HUES6 (cell line): ENCODE data around the gene FBLN7.
A peak's percentile ranks its signal among the peaks of the same experiment; 100 is the strongest.

ENCODE experiments used
- H3K27ac ChIP-seq: 2 replicates; pipeline ENCODE4 v1.7.0; 2013; ENCODE audit warnings: low read depth, mild to moderate bottlenecking, low read length, inconsistent platforms
- H3K27me3 ChIP-seq: 2 replicates; pipeline ENCODE4 v1.6.1; 2013; ENCODE audit warnings: low read length; ENCODE audit not compliant: control insufficient read depth, insufficient read depth
- H3K36me3 ChIP-seq: 2 replicates; pipeline ENCODE4 v1.6.1; 2013; ENCODE audit warnings: low read length; ENCODE audit not compliant: control insufficient read depth, insufficient read depth
- H3K4me1 ChIP-seq: 2 replicates; pipeline ENCODE4 v1.6.1; 2013; ENCODE audit warnings: low read length; ENCODE audit not compliant: control insufficient read depth, insufficient read depth
- H3K4me3 ChIP-seq: 2 replicates; pipeline ENCODE4 v1.5.1; 2013; ENCODE audit warnings: low read depth, low read length
- H3K9ac ChIP-seq: one replicate; pipeline ENCODE4 v1.6.1; 2013; ENCODE audit warnings: mild to moderate bottlenecking, low read length
- H3K9me3 ChIP-seq: 2 replicates; pipeline ENCODE4 v1.6.1; 2013; ENCODE audit warnings: low read depth, low read length; ENCODE audit not compliant: control insufficient read depth, insufficient read depth

Gene FBLN7

DNA sequence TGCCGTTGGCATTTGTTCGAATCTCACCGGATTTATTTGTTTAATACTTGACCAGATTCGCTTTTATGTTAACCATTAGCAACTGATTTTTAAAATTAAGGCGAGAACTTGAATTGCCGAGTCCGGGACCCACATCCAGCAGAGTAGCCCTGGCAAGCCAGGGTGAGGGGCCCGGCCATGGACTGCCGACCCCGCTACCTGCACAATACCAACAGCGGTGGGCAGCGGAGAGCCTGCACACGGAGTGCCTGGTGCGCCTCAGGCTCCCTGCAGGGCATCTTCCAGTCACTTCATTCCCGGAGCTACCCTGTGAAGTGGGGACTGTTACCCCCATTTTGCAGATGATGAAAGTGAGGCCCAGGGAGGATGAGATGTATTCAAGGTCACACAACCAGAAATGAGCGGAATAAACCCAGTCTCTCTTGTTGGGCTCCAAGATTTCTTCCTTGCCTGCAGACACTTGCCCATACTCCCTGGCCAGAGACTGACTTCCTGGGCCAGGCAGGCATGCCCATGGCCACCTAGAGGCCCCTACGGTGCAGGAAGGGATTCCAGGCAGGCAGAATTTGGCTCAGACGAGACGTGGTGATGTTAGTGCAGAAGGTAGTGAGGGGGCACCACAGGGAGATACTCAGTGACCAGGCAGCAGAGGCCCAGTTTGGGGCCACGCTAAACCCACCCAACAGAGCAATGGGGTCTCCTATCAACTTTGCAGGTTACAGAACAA lies 2.9 kb downstream of the FBLN7 start:
- H3K4me1 ChIP-seq, result peaks cover 5% of the 10 kb centered on the region; the same call in 1 of the 2 replicates
- peak overlapping the region; percentile 49; the same call in 1 of the 2 replicates for H3K4me3 ChIP-seq
- H3K27me3 ChIP-seq, result peaks cover 69% of the 10 kb centered on the region
- H3K9me3 ChIP-seq, result no peaks in the 10 kb centered on the region
- no peaks in the 10 kb centered on the region for H3K36me3 ChIP-seq
- no peak overlapping the region for H3K9ac ChIP-seq
- no peak overlapping the region for H3K27ac ChIP-seq

DNA sequence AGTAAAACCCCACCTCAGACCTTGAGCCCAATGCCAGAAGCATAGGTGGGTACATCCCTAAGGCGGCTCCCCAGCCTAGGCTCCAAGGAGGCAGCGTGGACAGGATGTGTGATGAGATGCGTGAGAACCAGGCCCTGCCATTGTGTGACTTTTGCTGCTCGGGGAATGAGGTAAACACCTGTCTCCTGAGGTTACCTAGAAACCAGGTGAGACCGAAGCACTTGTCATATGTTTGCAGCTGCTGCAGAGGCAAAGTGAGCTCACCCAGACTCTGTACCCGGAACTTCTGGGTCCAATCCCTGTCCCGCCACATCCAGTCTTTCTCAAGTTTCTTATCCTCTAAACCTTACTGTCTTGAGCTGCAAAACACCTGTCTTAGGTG lies 3.4 kb downstream of the FBLN7 start:
- H3K27ac ChIP-seq, result no peak overlapping the region
- no peaks in the 10 kb centered on the region for H3K36me3 ChIP-seq
- peaks cover 5% of the 10 kb centered on the region; the same call in 1 of the 2 replicates for H3K4me1 ChIP-seq
- no peak overlapping the region for H3K9ac ChIP-seq
- peaks cover 63% of the 10 kb centered on the region for H3K27me3 ChIP-seq
- H3K9me3 ChIP-seq, result no peaks in the 10 kb centered on the region
- H3K4me3 ChIP-seq, result no peak overlapping the region

DNA sequence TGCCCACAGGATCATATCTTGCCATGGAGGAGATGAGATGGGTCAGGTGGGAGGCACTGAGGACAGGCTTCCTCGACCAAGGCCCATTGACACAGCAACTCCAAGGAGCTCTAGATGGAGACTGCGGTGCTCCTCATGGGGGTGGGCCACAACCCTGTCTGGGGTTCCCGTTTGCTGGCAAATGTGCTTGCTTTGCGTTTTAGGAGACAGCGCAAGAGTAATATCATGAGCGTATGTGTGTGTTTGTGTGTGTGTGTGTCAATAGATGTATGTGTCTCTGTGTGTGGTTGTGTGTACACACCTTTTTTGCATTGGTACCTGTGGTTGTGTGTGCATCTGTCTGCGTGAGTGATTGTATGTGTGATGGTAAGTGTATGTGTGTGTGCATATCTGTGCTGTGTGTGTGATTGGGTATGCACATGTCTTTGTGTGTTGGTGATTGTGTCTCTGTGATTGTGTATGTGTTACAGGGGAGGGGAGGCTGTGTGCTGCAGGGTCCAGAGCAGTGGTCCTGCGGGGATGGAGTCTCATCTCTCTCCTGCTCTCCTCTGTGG lies 4.4 kb downstream of the FBLN7 start:
- Histone ChIP-seq H3K27me3 (peaks cover 53% of the 10 kb centered on the region), H3K36me3 (no peaks in the 10 kb centered on the region), H3K4me1 (peaks cover 4% of the 10 kb centered on the region; the same call in 1 of the 2 replicates), H3K27ac (no peak overlapping the region), H3K9me3 (no peaks in the 10 kb centered on the region), H3K9ac (no peak overlapping the region), H3K4me3 (no peak overlapping the region)

DNA sequence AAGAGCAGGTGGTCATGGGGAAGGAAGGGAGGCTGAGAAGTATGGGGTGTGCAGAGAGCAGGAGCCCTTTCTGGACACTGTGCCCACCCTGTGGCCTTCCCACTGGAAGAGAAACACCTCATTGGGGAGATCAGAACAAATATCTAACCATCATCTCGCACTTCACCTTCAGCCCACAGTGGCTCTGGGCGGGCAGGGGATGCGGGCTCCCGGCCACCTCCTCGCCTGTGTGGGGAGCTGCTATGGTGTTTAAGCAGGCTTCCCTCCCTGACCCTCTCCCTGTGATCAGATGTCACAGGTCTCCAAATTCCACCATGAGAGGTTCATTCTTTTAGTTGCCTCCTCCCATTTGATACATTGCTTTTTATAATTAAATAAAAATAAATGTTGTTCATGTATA lies 5.0 kb downstream of the FBLN7 start:
- Histone ChIP-seq H3K4me1 (no peaks in the 10 kb centered on the region), H3K9me3 (no peaks in the 10 kb centered on the region), H3K27me3 (peaks cover 48% of the 10 kb centered on the region), H3K4me3 (no peak overlapping the region), H3K36me3 (no peaks in the 10 kb centered on the region), H3K27ac (no peak overlapping the region), H3K9ac (no peak overlapping the region)

DNA sequence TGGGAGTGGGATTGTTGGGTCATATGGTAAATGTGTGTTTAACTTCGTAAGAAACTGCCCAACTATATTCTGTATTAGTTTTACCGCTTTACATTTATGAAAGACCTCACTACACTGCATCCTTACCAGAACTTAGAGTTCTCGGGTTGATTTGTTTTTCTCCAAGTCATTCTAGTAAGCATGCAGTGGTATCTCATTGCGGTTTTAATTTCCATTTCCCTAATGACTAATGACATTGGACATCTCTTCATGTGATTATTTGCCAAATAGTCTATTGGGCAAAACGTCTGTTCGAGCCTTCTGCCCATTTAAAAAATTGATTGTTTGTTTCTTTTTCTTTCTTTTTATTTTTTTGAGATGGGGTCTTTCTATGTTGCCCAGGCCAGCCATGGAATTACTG lies 6.8 kb downstream of the FBLN7 start:
- H3K9ac ChIP-seq, result no peak overlapping the region
- no peak overlapping the region for H3K4me3 ChIP-seq
- no peaks in the 10 kb centered on the region for H3K36me3 ChIP-seq
- no peak overlapping the region for H3K27ac ChIP-seq
- H3K9me3 ChIP-seq, result no peaks in the 10 kb centered on the region
- H3K27me3 ChIP-seq, result peaks cover 32% of the 10 kb centered on the region
- no peaks in the 10 kb centered on the region for H3K4me1 ChIP-seq

DNA sequence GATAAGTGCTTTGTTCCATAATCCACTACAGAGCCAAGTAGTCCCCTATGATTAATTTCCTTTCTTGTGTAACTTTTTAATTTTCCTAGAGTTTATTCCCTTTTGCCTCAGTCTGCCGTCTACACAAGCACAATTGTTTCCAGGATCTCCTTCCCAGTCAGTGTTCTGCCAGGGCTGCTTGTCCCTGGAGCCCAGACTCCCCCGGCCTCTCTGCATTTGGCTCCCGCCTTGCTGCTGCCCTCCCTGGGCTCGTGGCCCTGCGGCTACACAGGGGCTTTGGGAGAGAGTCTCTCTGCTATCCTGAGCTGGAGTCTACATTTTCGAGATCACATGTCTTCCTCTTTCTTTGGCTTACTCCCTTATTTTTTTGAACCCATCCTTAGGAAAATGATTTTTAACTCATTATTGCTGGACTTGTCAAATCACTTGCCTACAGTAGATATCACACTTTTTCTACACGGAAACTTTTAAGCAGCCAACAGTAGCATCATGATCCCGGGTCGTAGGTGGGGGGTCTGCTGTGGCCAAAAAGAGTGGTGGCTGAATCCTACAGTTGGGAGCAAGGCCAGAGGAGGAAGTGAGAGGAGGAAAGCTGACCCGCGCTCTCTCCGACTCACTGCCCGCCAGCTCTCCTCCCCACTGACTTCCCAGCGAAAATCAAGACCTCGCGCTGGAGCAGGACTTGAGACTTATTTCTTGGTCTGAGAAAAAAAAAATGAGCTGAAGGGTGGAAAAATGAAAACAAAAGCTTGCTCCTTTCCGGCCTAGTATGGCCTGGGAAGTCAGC lies 9.4 kb downstream of the FBLN7 start:
- H3K27ac ChIP-seq, result no peak overlapping the region
- H3K9ac ChIP-seq, result no peak overlapping the region
- H3K36me3 ChIP-seq, result no peaks in the 10 kb centered on the region
- H3K27me3 ChIP-seq, result peaks cover 5% of the 10 kb centered on the region
- no peak overlapping the region for H3K4me3 ChIP-seq
- H3K9me3 ChIP-seq, result no peaks in the 10 kb centered on the region
- H3K4me1 ChIP-seq, result no peaks in the 10 kb centered on the region

DNA sequence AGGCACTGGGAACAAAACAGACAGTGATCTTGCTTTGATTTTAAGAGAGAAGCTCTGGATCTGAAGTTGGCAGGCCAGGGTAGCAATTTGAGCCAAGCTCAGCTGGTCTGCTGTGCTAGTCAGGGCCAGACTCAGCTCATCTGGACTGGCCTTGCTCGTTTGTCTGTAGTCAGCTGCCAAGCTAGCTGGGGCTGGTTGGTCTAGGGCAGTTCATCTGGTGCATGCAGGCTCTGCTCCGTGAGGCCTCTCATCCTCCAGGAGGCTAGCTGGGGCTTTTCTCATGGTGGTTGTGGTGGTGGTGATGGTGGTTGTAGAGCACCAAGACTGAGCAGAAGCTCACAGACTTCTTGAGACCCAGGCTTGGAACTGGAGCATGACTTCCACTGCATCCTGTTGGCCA lies 10.3 kb downstream of the FBLN7 start:
- Histone ChIP-seq H3K27ac (no peak overlapping the region), H3K36me3 (no peaks in the 10 kb centered on the region), H3K4me1 (no peaks in the 10 kb centered on the region), H3K9me3 (no peaks in the 10 kb centered on the region), H3K27me3 (no peaks in the 10 kb centered on the region), H3K4me3 (no peak overlapping the region), H3K9ac (no peak overlapping the region)

DNA sequence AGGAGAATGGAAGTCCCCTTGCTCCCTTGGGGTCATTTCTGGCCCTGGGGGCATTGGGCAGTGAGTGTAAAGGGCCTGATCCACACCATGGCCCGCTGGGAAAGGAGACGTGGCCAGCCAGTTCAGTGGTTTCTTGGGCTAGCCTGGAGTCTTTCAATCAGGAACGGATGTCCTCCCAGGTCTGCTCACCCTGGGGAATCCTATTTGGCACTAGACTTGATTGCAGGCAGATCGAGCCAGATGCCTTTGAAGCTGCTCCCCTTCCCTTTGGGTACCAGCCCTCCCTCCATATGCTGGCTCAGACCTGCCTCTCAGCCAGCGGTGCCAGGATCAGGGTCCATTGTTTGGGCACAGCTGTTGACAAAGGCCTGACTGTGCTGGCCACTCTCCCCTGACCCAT lies 11.0 kb downstream of the FBLN7 start:
- Histone ChIP-seq H3K36me3 (no peaks in the 10 kb centered on the region), H3K27ac (no peak overlapping the region), H3K4me1 (no peaks in the 10 kb centered on the region), H3K9ac (no peak overlapping the region), H3K4me3 (no peak overlapping the region), H3K9me3 (no peaks in the 10 kb centered on the region), H3K27me3 (no peaks in the 10 kb centered on the region)

DNA sequence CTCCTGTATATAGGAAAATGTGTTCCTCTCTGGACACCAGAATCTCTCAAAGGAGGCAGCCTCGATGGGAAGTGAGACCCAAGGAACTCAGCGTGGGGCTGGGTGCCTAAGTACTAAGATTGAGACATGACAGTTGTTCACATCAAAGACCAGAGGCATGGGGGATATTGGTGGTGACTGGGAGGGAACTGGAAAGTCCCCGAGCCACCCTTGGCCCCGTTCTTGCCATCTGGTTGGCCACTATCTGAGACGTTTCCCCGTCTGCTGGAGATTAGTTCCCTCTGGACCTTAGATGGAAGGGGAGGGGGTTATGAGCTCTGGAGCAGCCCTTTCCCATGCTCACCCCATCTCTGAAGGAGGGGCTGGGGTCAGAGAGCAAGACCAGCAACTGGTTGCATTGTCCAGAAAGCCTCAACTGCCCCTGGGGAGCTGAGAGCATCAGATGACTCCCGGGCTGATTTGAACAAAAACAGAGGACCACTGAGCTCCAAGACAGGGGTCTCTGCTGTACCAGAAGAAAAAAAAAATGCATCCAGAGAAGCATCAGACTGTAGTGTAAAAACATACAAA lies 11.8 kb downstream of the FBLN7 start:
- no peak overlapping the region for H3K4me3 ChIP-seq
- no peaks in the 10 kb centered on the region for H3K27me3 ChIP-seq
- no peak overlapping the region for H3K9ac ChIP-seq
- no peaks in the 10 kb centered on the region for H3K9me3 ChIP-seq
- H3K4me1 ChIP-seq, result no peaks in the 10 kb centered on the region
- H3K36me3 ChIP-seq, result no peaks in the 10 kb centered on the region
- H3K27ac ChIP-seq, result no peak overlapping the region

DNA sequence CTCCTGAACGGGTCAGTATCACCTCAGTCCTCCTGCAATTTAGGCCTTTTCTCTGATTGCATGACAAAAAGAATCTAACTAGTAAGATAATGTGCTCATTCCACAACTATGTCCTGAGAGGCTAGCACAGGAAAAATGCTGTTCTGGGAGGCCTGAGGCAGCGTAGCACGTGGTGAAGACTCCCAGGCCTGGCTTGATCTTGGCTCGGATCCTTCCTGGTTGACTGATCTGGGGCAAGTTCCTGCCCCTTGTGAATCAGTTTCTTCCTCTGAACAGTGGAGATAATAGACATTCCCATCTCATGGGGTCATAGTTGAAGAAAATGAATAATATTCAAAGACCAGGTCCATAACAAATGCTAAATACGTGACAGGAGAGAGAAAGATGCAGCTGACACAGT lies 12.3 kb downstream of the FBLN7 start:
- no peaks in the 10 kb centered on the region; the same call in 1 of the 2 replicates for H3K27me3 ChIP-seq

DNA sequence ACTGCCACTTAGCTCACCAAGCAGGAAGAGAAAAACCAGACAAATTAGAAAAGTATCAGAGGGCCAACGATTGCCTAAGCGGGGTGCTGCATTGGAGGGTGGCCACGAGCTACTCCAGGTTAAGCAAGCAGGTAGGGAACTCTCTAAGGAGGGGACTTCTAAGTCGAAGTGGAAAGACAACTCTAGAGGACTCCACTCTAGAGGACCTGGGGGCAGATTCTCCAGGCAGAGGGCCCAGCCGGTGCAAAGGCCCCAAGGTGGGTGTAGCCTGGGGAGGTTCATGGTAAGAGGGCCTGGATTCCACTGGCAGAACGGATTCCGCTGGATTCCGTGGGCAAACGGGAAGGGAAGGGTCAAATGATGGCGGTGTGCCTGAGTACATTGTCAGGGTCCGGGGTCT lies 12.7 kb downstream of the FBLN7 start:
- Histone ChIP-seq H3K9ac (no peak overlapping the region), H3K4me3 (no peak overlapping the region), H3K27me3 (no peaks in the 10 kb centered on the region; the same call in 1 of the 2 replicates), H3K4me1 (no peaks in the 10 kb centered on the region), H3K27ac (no peak overlapping the region), H3K36me3 (no peaks in the 10 kb centered on the region), H3K9me3 (no peaks in the 10 kb centered on the region)

More for the DNA sequence above, 12.3 kb downstream of the FBLN7 start:
- Histone ChIP-seq H3K27ac (no peak overlapping the region), H3K9me3 (no peaks in the 10 kb centered on the region), H3K4me1 (no peaks in the 10 kb centered on the region), H3K9ac (no peak overlapping the region), H3K36me3 (no peaks in the 10 kb centered on the region), H3K4me3 (no peak overlapping the region)
